AG08396 (cell line): Measurements from ENCODE around the gene LRP1B.

Source experiments
- DNase-seq: peaks from one replicate; pipeline ENCODE4 v3.0.0; 2012; ENCODE audit warnings: low spot score, mixed read lengths

The LRP1B gene

DNA sequence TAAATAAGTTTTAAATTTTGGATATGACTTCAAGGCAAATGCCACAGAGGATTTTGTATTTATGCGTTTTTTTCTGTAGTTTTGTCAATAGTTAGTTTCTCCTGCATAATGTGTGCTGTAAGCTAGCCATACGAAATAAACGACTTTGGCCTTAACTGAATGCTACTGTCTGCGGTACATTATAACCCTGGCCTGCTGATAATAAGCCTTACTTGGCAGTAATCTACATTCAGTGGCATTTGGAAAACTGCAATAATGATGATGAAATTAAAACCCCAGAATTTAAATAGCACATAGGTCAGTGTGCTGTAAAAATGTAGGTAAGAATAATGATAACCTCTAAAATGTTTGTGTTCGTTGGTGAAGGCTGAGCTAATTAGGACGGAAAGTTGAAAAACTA is 88.8 kb downstream of the LRP1B start:
- no peak for DNase-seq

GRCh38 chr2:142041105-142041504 is 89.7 kb downstream of the LRP1B start:
- DNase-seq = no peak

DNA sequence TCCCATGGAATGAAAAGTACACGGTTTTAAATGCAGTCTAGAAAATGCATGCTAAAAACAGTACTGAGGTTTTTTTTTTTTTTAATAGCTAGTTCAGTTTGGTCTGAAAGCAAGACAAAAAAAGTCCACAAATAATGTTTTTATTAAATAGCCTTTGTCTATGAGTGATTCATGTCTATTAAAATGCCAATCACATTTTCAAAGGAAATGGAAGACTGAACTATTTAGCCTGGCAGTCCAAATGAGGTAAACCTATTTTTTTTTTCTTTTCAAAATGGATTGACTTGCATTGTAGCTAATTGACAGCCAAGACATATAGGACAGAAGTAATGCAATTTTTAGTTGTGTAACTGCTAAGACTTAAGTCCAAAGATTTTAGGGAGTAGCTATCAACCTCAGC is 90.3 kb downstream of the LRP1B start:
- DNase-seq = no peak

DNA sequence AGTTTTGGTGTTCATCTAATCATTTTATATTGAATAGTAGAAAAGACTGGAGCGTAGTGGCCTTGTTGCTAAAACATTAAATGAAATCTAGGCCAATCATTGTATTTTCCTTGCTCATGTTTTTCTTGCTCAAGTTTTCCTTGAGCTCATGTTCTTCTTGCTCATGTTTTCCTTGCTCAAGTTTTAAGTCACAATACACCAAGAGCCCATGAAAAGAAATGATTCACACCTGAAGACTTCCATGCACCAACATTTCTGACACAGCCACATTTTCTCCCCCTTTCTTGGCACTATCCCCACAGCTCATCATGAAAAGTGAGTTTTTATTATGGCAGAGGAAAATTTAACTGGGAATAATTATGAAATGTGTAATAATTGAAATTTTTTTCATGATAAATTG is 92.0 kb downstream of the LRP1B start:
- DNase-seq = no peak

DNA sequence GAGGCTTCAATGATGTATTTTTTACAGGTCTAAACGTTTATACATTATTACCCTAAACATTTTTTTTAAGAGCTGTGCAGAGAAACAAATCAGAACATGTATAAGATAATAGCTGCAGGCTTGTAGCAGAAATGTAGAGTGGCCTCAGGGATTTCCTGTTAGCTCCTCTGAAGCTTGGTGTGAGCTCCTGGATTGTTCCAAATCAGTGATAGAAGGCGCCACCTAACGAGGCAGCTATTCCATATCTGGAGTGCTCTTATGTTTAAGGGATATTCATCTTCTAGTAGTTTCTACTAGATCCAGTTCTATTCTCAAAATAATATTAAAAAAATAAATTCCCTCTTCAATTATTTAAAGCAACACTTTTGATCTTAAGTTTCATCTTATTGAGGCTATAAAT is 93.1 kb downstream of the LRP1B start:
- DNase-seq = no peak

GRCh38 chr2:142037066-142037465 is 93.8 kb downstream of the LRP1B start:
- no peak for DNase-seq

DNA sequence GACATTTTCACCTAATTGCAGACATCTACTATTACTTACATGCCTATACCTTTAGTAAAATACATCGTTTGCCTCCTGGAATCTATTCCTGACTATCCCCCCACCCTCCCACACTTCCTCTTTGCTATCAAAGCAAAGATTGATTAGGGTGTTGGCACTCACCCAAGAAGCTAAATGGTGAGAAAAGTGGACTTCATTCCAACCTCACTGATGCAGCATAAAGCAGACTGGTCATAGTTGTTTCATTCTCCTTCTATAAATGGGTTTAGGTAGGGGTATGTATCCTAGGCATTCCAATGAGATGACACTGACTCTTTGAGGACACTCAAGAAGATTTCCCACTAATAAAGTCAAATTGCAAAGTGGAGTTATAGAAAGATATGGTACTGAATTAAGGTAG is 97.4 kb downstream of the LRP1B start:
- no peak for DNase-seq

- DNase-seq = no peak
Measured at GRCh38 chr2:142031656-142032055, 99.2 kb downstream of the LRP1B start.

DNA sequence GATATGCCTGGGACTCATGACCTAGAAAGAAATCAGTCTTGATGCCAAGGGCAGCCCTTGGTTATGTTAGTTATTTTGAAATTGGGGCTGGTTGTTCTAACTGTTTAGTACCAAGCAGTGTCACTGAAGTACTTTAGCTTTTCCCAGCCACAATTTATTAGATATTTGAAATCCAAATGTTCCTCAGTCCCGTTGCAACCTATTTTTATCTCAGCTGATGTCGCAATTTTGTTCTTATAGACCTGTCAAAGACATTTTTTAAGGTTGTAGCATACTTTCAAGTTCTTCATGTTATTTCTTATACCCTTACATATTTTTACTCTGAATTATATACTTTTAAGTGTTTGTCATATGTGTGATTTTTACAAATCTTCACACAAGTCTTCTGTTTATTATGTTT is 100.1 kb downstream of the LRP1B start:
- DNase-seq = no peak

DNA sequence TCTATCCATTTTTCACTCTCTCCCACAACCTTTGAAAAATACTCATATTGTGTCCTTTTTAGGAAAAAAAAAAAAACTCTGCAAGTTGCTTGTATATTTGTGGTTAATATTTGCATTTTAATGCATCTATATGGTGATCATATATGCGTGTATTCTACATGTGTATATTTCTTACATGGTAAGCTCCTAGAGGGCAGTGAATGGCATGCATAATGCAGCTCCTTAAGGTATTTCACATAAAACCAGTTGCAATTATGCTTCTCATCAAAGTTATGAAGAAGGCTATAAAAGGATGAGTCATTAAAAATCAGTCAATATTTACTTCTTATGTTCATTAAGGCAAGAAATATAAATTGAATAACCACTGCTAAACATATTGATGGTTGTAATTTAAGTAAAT is 100.8 kb downstream of the LRP1B start:
- no peak for DNase-seq

DNA sequence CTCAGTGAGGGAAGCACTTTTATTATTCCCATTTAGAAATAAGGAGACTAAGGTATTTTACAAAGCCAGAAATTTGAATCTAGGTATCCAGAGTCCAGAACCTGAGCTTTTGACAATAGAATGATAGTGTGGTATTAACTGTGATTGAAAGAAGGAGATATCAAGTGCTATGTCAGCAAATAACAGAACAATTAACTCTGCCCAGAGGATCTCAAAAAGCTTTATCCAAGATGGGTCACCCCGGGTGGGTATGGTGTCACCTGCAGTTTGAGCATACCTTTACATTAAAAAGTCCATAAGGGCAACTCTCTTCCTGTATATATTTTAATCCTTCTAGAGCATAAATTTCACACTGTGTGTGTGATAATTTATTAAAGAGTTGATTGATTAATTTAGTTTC is 105.4 kb downstream of the LRP1B start:
- DNase-seq = no peak

DNA sequence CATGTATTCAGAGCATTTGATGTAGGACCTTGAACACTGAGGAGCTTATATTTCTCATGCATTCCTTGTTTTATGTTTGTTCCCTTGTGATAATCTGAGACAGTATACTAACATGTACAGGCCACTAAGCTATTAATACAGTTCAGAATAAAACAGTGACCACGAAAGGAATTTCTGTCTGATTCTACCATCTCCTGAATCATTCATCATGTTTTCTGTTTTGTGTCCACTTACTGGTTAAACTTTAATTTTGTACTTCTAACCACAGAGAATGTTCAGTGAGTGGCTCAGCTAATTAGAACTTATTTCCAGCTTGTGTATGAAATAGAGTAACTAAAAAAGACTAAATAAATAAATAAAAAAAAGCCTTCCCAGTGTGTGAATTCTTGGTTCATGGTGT is 110.4 kb downstream of the LRP1B start:
- DNase-seq = no peak

- no peak for DNase-seq
Measured at GRCh38 chr2:142014536-142014935, 116.3 kb downstream of the LRP1B start.

GRCh38 chr2:142012797-142013196 is 118.0 kb downstream of the LRP1B start:
- DNase-seq = no peak

- DNase-seq = no peak
Measured at GRCh38 chr2:142010477-142011270, 120.1 kb downstream of the LRP1B start.

DNA sequence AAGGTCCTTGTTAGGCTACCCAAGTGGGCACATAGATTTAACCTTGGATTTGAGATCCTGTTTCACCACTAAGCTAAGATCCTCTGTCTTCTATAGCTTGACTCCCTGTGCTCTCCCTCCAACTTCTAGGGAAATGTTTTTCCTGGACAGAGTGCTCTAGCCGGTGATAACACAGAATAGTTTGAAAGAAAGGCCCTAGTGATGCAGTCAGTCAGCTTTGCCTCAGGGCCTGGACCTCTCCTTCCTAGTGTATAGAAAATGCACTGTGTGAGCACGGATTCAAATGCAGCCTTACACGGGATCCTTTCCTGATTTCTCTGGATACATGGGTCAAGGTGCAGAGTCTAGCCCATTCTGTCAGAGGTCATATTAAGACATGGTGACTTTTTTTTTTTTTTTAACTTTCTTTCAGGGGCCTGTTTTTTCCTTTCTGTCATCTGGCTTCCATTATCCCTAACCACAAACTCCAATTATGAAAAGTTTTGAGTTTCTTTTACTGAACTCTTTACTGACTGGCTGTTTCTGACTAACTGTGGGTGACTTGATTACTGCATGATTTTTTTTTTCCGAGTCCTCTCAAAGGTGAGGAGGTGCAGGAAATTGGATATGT is 122.6 kb downstream of the LRP1B start:
- DNase-seq = no peak

DNA sequence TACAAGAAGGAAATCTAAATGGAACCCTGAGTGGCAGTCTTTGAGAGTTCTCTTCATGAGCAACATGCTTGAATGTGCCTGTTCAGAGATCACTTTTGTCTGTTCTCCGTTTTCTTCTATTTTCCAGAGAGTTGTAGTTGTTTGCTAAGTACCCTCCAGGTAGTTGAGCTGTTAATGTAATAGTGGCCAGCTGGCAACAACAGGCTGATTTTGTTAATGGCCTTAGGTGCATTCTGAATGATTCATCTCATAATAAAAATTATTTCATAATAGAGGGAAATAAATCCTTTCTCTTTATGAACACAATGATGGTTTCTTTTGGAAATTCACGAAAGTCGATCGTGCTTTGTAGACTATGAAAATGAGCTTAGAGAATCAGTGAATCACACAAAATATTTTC is 136.8 kb downstream of the LRP1B start:
- DNase-seq = no peak

DNA sequence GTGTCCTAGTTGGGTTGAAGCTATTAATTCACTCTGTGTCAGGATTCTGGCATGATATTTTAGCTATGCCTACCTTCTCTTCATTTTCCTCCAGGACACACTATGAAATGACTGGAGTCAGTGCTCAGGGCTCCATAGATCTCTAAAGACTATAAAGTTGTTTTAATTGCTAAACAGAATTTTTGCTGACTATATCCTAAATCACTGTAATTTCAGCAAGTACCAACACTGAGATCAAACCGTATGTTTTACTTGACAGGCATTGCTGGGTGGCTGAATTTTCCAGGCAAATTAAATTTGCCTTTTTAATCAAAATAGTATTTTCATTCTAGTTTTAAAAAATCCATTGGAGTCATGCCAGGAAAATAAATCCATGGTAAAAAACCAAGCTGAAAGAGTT is 138.1 kb downstream of the LRP1B start:
- no peak for DNase-seq

GRCh38 chr2:141968433-141968832 is 162.4 kb downstream of the LRP1B start:
- DNase-seq = no peak

- DNase-seq = no peak
Measured at GRCh38 chr2:141967980-141968379, 162.8 kb downstream of the LRP1B start.

GRCh38 chr2:141967503-141967902 is 163.3 kb downstream of the LRP1B start:
- no peak for DNase-seq

- no peak for DNase-seq
Measured at GRCh38 chr2:141959941-141960340, 170.9 kb downstream of the LRP1B start.

- no peak for DNase-seq
Measured at GRCh38 chr2:141959016-141959415, 171.8 kb downstream of the LRP1B start.

- no peak for DNase-seq
Measured at GRCh38 chr2:141957827-141958450, 172.9 kb downstream of the LRP1B start.
